G401 (cell line): Measurements from ENCODE around the gene CORO6. TPM values are rescaled to one million over a fixed set of nuclear protein-coding genes. Genes with fewer than 3 reads are reported as not detected.
A peak's percentile ranks its signal among the peaks of the same experiment; 100 is the strongest.

ENCODE experiments used
- DNase-seq: peaks from one replicate; pipeline ENCODE4 v3.0.0-alpha.2; 2015; ENCODE audit warnings: low spot score
- in situ Hi-C: cut with HindIII; loops from 2 replicates; pipeline ENCODE4 v1.10.0; 2016; ENCODE audit warnings: low sequenced_read_pairs, mixed read lengths
- total RNA-seq: library from RNA; depleted of rRNA; stranded (reverse); fragments of >200 nt; shearing (Covaris generic); gene quantifications from 2 replicates; pipeline ENCODE4 v1.2.3, GENCODE V29; 2014

Gene CORO6
- total RNA-seq, 1 experiment from 2014 or later, result 9.7 TPM

GRCh38 chr17:29583324-29584248 lies 39.1 kb downstream of the CORO6 start:
- no peak for DNase-seq

DNA sequence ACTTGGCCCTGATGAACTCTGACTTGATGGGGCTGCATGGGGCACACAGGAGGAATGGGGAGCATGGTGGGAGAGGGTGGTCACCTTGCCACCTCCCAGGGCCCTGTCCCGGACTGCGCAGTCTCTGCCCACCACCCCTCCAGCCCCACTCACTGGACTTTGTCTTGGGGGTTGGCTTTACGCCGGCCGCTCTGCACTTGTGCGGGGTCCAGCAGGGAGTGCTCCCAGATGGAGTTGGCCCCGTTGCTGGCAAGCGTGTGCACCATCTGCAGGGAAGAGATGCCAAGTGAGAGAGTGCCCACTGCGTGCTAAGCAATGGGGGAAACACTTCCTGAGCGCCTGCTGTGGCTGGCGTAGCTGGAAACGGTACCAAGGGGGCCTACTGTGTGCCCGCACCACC lies 39.9 kb downstream of the CORO6 start:
- in situ Hi-C loops, result no loop called here
- peak; percentile 89 for DNase-seq

More at GRCh38 chr17:29583324-29584248, 39.1 kb downstream of the CORO6 start:
- in situ Hi-C loops, result no loop called here

- no peak for DNase-seq
- in situ Hi-C loops, result no loop called here
These were observed 40.4 kb downstream of the CORO6 start for GRCh38 chr17:29582254-29582765.

DNA sequence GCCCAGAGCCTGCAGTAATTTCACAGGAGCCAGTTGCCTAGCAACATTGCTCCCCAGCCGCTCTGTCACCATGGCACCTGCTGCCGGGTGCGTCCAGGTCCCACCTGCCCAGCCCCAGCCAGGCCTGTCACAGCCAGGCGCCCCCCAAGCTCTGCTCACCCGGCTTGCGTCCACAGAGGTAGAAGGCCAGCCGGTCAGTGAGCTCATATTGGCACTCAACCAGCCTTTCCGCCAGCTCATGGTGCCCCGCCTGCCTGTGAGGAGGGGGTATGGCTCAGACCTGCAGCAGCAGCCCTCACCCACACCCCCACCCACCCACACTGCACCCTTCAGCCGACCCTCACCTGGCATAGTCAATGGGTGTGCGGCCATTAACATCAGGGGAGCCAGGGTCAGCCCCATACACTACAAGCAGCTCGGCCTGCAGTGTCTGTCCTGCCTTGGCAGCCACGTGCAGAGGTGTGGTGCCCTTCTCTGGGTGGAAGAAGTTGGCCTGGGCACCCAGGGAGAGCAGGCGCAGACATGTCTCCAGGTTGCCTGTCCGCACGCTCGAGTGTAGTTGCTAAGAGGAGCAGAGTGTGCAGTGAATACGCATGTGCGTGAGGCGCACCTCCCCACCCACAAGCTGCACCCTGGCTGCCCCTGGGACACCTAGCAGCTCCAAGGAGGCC lies 41.0 kb downstream of the CORO6 start:
- DNase-seq, result peak; percentile 63
- in situ Hi-C loops, result no loop called here

- DNase-seq, result peak; percentile 91
- in situ Hi-C loops, result no loop called here
These were observed 42.6 kb downstream of the CORO6 start for GRCh38 chr17:29579866-29580771.

GRCh38 chr17:29578626-29579485 lies 43.9 kb downstream of the CORO6 start:
- no peak for DNase-seq
- in situ Hi-C loops, result no loop called here

- in situ Hi-C loops, result no loop called here
- no peak for DNase-seq
These were observed 45.1 kb downstream of the CORO6 start for GRCh38 chr17:29577385-29578211.

GRCh38 chr17:29577001-29577370 lies 45.7 kb downstream of the CORO6 start:
- DNase-seq, result no peak
- in situ Hi-C loops, result no loop called here

GRCh38 chr17:29576214-29577000 lies 46.3 kb downstream of the CORO6 start:
- no peak for DNase-seq
- in situ Hi-C loops, result no loop called here

GRCh38 chr17:29575511-29576213 lies 47.0 kb downstream of the CORO6 start:
- no peak for DNase-seq
- in situ Hi-C loops, result no loop called here

- in situ Hi-C loops, result no loop called here
- no peak for DNase-seq
These were observed 47.8 kb downstream of the CORO6 start for GRCh38 chr17:29574732-29575510.

DNA sequence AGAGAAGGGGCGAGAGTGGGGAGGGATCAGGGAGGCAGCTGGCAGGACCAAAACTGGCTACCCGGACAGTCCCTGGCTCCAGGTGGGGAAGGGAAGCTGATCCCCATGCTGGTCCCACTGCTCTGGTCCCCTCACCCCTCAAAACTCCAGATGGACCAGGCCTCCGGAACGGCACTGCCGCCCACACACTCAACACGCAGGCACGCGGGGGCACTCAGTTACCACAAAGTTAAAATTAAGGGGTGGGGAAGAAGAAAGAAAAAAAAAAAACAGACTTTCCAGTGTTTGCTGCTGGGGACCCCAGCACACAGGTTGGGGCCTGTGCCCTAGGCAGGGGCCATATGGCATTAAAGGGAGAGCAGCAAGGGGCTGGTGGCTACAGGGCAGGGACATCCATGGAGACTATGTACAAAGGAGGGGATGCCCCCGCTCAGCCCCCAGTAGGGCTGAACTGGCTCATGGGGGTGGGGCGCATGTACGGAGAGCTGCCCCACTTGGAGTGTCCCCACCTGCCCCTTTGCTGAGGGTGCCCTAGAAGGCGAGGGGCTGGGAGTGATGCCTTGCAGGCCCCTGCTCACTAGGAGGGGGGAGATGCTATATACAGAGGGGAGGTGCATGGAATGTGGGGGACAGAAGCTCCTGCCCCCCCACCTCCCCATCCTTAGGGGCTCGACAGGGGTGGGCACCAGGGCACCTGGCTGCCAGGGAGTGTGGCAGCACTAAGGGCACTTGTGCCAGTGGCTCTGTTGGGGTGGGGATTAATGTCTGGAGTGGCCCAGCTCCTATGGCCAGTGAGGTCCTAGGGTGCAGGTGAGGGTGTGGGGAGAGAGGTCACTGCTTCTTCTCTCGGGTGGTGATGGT lies 48.6 kb downstream of the CORO6 start:
- DNase-seq, result no peak
- in situ Hi-C loops, result no loop called here

DNA sequence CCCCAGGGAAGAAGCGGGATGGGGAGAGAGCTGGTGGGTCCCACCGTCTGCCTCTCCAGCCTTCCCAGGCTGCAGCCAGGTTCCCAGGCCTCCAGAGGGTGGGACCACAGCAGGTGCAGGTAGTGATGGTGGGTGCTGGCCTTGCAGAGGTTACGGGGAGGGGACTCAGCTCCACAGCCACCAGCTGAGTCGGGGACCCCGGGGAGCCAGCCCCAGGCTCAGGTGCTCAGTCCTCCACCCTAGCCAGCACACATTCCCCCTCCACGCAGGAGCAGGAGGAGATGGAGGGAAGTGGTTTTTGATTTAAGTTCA lies 49.2 kb downstream of the CORO6 start:
- no peak for DNase-seq
- in situ Hi-C loops, result no loop called here

GRCh38 chr17:29572691-29573557 lies 49.8 kb downstream of the CORO6 start:
- DNase-seq, result no peak
- in situ Hi-C loops, result no loop called here
